H1 (cell line): Measurements from ENCODE around the gene MPND. TPM values are rescaled to one million over a fixed set of nuclear protein-coding genes. Genes with fewer than 3 reads are reported as not detected.

Experiments
- EZH2 ChIP-seq: fragments of 200-600 bp; sonication (generic); IDR thresholded peaks from 2 replicates; pipeline ENCODE4 v1.7.1; 2012; ENCODE audit warnings: low read depth, mild to moderate bottlenecking, moderate library complexity, low read length, inconsistent platforms; ENCODE audit not compliant: severe bottlenecking
- POLR2A ChIP-seq, 2 experiments: IDR thresholded peaks; 1 replicate in 1 of 2; 2 replicates in 1 of 2; pipeline ENCODE4 v1.6.1; 2011; ENCODE audit warnings: low read depth in 2 of 2, low read length in 2 of 2, mild to moderate bottlenecking in 2 of 2; ENCODE audit errors: control extremely low read depth in 1 of 2
- polyA plus RNA-seq, 7 experiments: library from polyadenylated mRNA; depleted of rRNA in 3 of 7; stranded (reverse) in 5 of 7; unstranded in 2 of 7; fragments of >200 nt in 5 of 7; fragments of 200-250 nt in 2 of 7; gene quantifications; 1 replicate in 5 of 7; 2 replicates in 1 of 7; 4 replicates in 1 of 7; pipeline versions ENCODE4 v1.2.1 to v1.2.3, GENCODE V29; 2011 to 2013; ENCODE audit warnings: missing spikeins in 2 of 7, mixed read lengths in 2 of 7
- total RNA-seq: library from RNA; stranded (reverse); fragmentation: NEBNext Ultra II Directional; extraction: Animal tissue kit (Norgen Biotek cat#: 25700); gene quantifications from 2 replicates; pipeline ENCODE4 v1.2.1, GENCODE V29; 2021

MPND gene
- total and polyA plus RNA-seq, 2 of the 8 experiments (the other 6 are each of a cell fraction or from before 2014, with no cell fraction given) = 22.9 to 27.7 TPM

- no peak for TF ChIP-seq EZH2
- no peak for TF ChIP-seq POLR2A (IDR thresholded peaks at IDR 0.05; ENCODE audit: control extremely low read depth in 1 of 2, low read depth in 2 of 2, low read length in 2 of 2)
Measured at GRCh38 chr19:4401769-4402170, 58.4 kb downstream of the MPND start (continued).
